DMS53 treated with DMSO at 0.1 percent for 48 hours (cell line): Measurements from ENCODE around the gene MAPK1.
"Not testable (repeated sequence)": the region's sequence is repeated elsewhere in the genome, so short reads cannot be mapped to it uniquely, and the experiment has no call there.

Experiments
- DNase-seq: peaks from one replicate; lab custom pipeline; 2025; ENCODE audit not compliant: unreplicated experiment; lab: John Stamatoyannopoulos, UW

MAPK1 gene

DNA sequence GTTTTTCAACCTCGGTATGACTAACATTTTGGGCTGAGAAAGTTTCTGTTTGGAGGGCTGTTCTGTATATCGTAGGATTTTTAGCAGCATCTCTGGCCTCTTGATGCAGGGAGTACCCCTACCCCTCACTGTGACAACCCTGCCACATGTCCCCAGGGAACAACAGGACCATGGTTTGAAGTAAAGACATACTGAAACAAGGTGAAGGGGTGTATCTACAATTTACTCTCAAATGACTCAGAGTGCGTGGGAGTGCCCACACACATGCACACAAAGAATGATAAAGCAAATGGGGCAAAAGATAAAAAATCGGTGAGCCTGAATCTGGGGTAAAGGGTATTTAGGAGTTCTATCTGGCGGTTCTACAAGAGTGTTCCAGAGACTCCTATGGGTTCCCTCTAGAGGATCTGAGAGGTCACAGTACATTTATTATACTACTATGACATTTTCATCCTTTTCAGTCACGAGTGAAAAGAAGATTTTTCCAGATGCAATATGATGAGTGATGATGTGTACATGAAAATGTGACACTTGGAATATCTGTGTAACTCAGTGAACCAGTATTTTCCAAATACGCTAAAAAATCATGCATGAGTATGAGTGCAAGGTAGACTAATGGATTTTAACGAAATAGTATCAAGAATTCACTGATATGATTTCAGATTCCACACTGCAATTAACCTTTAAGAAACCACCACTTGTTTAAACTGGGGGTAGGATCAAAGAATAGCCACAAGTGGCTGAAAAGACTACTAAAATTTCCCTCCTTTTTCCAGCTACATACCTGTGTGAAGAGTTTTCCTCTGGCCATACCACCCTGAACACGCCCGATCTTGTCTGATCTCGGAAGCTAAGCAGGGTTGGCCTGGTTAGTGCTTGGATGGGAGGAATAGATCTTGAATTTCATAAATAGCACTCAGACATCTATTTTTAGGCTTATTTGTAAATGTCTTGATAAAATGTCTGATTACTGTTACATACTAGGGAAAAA, 75.5 kb downstream of the MAPK1 start:
- DNase-seq: no peak

DNA sequence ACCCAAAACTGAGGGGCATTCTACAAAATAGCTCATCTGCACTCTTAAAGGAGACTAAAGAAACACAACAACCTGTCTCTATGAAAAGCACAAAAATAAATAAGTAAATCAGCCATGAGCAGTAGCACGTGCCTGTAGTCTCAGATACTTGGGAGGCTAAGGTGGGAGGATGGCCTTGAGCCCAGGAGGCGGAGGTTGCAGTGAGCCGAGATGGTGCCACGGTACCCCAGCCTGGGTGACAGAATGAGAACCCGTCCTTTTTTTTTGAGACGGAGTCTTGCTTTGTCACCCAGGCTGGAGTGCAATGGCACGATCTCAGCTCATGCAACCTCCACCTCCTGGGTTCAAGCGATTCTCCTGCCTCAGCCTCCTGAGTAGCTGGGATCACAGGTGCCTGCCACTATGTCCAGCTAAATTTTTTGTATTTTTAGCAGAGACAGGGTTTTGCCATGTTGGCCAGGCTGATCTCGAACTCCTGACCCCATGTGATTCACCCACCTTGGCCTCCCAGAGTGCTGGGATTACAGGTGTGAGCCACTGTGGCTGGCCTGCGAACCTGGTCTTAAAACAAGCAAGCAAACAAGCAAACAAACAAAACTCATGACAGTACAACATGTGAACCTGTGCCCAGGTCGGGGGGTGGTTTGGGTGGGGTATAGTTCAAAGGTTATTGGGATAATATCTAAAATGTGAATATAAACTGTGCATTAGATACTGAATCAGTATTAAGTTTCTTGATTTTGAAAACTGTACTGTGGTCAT, 76.4 kb downstream of the MAPK1 start:
- DNase-seq: not testable (repeated sequence)

DNA sequence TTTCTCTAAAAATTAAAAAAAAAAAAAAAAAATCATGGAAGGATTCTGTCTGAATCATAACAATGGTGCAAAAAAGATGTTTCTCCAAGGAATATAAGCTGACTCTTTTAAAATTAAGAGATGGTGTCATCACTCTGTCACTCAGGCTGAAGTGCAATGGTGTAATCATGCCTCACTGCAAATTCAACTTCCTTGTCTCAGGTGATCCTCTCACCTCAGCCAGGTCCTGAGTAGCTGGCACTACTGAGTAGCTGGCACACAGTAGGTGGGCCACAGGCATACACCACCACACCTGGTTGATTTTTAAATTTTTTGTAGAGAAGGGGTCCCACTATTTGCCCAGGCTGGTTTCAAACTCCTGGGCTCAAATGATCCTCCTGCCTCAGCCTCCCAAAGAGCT, 77.1 kb downstream of the MAPK1 start:
- DNase-seq: no peak

DNA sequence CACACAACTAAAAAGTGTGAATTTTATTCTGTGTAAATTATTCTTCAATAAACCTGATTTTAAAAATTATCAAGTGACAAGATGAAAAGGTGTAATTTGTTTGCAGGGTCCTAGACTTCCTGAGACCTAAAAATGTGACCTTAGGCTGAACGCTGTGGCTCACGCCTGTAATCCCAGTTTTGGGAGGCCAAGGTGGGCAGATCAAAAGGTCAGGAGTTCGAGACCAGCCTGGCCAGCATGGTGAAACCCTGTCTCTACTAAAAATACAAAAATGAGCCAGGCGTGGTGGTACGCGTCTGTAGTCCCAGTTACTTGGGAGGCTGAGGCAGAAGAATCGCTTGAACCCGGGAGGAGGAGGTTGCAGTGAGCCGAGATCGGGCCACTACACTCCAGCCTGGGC, 79.9 kb downstream of the MAPK1 start:
- not testable (repeated sequence) for DNase-seq

DNA sequence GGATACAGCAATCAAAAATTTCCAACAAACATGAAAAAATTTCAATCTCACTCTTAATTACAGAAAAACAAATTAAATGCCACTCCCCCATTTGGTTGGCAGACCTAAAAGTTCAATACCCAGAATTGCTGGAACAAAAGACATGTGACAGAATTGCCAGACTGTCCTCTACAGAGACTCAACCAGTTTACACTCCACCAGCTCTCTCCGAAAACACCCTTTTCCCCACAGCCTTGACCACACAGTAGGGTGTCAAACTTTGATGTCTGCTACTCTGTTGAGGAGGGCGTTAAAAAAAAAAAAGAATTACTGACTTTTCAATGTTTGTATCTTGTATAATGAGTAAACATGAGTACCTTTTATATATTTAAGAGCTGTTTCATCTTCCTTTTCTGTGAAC, 87.2 kb downstream of the MAPK1 start:
- DNase-seq: no peak

- DNase-seq: no peak
These were observed 88.0 kb downstream of the MAPK1 start for GRCh38 chr22:21779444-21779843.

GRCh38 chr22:21778705-21779363, 88.6 kb downstream of the MAPK1 start:
- DNase-seq: no peak

GRCh38 chr22:21771631-21771976, 95.8 kb downstream of the MAPK1 start:
- no peak for DNase-seq

- no peak for DNase-seq
These were observed 99.0 kb downstream of the MAPK1 start for GRCh38 chr22:21768435-21768834.

DNA sequence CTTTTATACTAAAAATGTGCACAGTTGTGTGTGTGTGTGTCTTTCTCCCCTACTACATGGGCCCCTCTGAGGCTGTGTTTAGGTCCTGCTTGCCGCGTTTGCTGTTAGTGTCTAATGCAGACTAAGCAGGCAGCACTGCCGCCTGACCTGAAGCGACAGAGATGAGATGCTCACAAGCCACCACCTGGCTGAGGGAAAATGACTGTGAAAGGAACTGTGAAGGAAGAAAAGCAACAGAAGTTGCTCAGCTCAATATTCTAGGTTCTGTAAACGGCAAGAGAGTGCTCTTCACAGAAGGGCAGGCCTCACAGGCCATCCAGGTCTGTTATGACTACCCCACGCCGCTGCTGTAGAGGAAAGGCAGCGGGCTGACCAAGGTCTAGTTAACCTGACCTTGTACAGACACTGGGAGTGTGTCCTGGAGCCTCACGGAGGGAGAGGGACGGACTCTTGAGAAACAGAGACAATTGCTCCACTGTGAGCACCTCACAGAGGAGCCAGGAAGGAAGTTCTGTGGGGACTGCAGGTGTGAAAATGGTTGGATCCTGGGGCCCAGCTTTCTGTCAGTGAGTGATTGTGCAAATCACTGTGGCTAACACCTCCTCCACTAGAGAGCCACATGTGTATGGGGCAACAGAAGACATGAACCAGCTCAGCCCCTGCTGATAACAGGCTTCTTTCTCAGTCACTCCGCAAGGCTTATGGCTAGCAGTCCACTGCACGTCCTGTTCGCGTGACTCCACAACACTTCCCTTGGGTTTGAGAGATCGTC, 100.6 kb downstream of the MAPK1 start:
- no peak for DNase-seq

DNA sequence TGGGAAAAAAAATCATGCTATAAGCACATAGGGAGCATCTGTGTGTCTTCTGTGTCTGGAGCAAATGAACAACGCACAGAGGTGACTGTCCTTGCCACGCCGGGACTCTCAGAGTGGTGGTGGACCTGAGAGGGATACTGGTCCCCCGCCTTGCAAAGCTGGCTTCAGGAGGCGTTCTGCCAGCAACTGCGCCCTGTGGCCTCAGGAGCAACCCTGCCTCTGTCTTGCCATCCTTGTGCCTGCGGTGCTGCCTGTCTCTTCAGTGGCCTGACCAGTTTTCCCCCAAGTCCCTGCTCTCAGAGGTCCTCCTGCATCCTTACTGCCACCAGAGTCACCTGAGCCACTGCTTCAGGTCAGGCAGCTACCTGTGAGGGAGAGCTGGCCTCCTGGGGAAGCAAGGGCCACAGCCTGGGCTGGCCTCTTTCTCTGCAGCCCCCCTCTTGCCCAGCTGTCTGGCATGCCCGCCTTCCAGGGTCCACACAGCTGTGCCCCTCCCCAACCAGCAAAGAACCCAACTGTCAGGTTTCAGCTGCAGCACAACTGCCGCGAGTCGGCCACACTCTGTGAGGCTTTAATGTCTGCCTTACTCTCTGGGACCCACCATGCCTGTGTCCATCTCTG, 101.4 kb downstream of the MAPK1 start:
- no peak for DNase-seq

GRCh38 chr22:21764038-21764804, 103.2 kb downstream of the MAPK1 start:
- DNase-seq: no peak

- no peak for DNase-seq
These were observed 104.5 kb downstream of the MAPK1 start for GRCh38 chr22:21762712-21763581.

GRCh38 chr22:21761994-21762680, 105.3 kb downstream of the MAPK1 start:
- DNase-seq: no peak

DNA sequence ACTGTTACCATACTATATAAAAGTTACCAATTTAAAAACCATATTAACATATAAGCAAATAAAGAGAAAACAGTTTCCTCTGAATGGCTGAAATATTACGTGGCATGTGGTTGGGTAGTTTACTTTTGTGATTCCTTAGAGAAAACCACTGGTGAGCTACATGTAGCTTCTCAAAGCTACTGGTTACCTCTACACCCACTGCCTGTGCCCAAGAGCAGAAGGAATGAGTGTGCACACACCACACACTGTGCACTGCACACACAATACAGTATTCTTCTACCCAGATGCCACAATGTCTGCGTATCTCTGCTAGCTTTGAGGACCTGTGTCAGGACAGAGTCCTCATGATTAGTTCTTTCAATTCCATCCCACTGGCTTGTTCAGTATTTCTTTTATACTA, 106.4 kb downstream of the MAPK1 start:
- DNase-seq: no peak

DNA sequence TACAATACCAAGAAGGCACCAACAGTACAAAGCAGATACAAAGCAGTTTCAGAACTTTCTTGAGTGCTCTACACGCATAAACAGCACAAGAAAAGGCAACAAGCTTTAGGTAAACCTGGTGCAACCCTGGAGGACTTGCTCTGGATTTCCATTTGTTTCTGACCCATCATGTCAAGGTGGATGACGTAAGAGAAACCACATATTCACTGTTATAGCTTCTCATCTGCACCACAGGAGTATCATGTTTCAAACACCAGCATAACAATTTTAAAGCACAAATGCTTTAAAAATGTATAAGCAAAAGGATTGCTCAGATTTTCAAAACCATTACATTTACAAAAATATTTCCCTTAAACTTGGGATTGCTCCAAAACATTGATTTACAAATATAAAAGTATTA, 106.8 kb downstream of the MAPK1 start:
- DNase-seq: no peak

DNA sequence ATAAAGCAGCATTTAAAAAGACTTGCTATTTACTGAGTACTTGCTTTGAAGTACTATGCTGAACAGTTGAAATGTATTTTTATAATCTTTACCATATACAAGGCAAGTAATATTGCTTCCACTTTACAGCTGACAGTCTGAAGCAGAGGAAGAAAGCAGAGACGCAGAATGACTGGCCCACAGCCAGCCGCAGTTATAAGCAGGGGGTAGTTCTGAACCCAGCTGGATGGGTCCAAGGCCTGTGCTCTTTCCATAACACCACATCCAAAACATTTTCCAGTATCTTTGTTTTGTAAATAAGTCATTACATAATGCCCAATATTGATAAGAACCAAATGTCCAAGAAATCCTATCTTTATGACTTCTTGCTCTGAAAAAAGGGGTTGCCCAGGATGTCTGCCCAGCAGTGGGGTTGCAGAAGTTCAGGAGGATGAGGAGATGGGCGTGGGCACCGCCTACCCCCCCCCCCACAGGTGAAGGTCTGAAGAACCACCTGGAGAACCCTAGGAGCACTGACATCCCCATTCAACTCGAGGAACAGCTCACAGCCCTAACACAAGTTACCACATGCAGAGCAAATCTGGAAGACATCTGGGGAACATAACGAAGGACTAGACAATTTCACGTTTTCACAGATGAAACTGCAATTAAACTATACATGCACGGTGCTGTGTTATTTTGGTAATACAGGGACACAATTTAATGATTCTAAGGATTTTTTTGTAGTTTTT, 107.6 kb downstream of the MAPK1 start:
- DNase-seq: no peak
